Stimulated activated memory B cell treated with anti-CD40 and anti-IgM and Interleukin-4, amounts not matched to agents 10 μg/mL and 1 μg/mL and 100 μg/mL, for 72 hours (primary cell): ENCODE measurements around the gene NXN.
"Not testable (repeated sequence)": the region's sequence is repeated elsewhere in the genome, so short reads cannot be mapped to it uniquely, and the experiment has no call there.

Experiments
- ATAC-seq: fragments of 150-1000 bp; cut with Tn5 transposase; 2 replicates; pipeline ENCODE4 v1.10.0; 2021
- H3K27ac Mint-ChIP-seq: one replicate; pipeline ENCODE4 v1.8.0; 2022; ENCODE audit warnings: mild to moderate bottlenecking, mixed read lengths
- H3K27me3 Mint-ChIP-seq: one replicate; pipeline ENCODE4 v1.8.0; 2022; ENCODE audit warnings: mixed read lengths
- H3K36me3 Mint-ChIP-seq: one replicate; pipeline ENCODE4 v1.8.0; 2022; ENCODE audit warnings: mixed read lengths
- H3K4me1 Mint-ChIP-seq: one replicate; pipeline ENCODE4 v1.8.0; 2022; ENCODE audit warnings: mixed read lengths
- H3K4me3 Mint-ChIP-seq: one replicate; pipeline ENCODE4 v1.8.0; 2022; ENCODE audit warnings: mild to moderate bottlenecking, moderate library complexity, mixed read lengths
- H3K9me3 Mint-ChIP-seq: one replicate; pipeline ENCODE4 v1.8.0; 2022; ENCODE audit warnings: mixed read lengths

The NXN gene

DNA sequence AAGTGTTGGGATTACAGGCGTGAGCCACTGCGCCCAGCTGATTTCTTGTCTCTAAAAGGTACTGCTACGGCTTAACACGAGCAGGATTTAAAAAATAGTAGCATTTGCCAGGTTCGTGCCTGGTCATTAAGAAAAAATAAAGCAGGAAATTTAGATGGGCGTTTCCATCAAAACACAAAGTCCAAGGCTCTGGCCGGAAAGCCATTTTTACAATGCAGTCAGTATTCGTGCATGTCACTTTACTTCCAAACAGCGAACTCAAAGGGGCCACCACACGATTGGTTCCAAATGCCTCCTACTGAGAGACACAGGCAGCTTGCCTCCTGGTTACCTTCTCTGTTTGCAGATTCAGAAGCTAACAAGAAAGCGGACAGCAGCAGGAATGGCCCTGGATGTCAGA is 131.2 kb downstream of the NXN start:
- no peak for ATAC-seq
- Mint-ChIP-seq H3K9me3 (no peaks in the 10 kb centered on the region), H3K27me3 (peaks cover 76% of the 10 kb centered on the region), H3K4me3 (no peak overlapping the region), H3K4me1 (peaks cover 7% of the 10 kb centered on the region), H3K27ac (no peak overlapping the region), H3K36me3 (no peaks in the 10 kb centered on the region)

DNA sequence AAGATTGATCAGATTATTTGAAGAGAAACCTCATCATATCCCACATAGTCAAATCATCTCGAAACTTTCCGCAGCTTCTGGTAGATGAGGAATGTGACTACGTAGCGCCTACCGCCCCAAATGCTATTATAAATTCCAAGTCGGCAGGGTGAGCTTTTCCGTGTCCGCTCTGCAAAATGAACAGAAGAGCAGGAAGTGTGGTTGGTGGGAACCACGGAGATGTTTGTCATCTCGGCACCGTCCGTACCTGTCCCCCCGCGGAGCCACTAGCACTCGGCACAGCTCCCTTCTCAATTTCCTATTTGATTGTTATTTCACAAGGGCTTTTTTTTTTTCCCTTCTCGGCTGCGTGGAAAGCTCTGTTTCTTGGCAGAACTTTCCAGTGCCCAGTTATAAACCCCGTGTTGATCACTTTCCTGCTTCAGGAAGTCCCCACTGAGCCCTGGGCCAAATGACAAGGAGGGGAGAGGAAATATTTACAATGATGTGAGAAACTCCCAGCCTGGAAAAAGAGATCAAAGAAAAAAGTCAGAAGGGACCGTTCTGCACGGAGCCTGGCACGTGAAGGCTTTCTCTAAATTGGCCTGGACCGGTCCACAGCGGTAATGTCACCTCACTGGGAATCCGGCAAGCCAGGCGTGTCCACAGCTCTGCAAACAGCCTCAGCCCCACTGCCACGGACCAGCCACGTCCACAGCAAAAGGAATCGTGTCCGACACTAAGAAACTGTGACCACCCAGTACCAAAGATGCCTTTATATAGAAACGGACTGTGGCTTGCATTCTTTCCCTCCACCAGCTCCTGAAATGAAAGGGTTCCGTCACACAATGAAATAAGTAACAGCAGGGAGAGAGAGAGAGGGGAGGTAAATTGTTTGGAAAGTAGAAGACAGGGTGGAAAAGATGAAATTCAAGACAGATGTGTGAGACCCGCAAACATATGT is 132.4 kb downstream of the NXN start:
- ATAC-seq, result no peak
- Mint-ChIP-seq H3K36me3 (no peaks in the 10 kb centered on the region), H3K9me3 (no peaks in the 10 kb centered on the region), H3K27ac (no peak overlapping the region), H3K4me1 (peaks cover 7% of the 10 kb centered on the region), H3K27me3 (peaks cover 82% of the 10 kb centered on the region), H3K4me3 (no peak overlapping the region)

DNA sequence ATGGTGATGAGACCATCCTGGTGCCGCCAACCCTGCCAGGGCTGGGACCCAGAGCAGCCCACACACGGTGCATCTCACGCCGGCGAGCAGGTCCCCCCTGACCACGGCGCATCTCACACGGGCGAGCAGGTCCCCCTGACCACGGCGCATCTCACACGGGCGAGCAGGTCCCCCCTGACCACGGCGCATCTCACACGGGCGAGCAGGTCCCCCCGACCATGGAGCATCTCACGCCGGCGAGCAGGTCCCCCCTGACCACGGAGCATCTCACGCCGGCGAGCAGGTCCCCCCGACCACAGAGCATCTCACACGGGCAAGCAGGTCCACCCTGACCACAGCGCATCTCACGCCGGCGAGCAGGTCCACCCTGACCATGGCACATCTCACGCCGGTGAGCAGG is 138.3 kb downstream of the NXN start:
- peaks cover 40% of the 10 kb centered on the region for H3K27me3 Mint-ChIP-seq
- H3K9me3 Mint-ChIP-seq, result no peaks in the 10 kb centered on the region
- ATAC-seq, result peak; percentile 53
- H3K27ac Mint-ChIP-seq, result no peak overlapping the region
- H3K36me3 Mint-ChIP-seq, result no peaks in the 10 kb centered on the region
- H3K4me1 Mint-ChIP-seq, result no peaks in the 10 kb centered on the region
- H3K4me3 Mint-ChIP-seq, result no peak overlapping the region

DNA sequence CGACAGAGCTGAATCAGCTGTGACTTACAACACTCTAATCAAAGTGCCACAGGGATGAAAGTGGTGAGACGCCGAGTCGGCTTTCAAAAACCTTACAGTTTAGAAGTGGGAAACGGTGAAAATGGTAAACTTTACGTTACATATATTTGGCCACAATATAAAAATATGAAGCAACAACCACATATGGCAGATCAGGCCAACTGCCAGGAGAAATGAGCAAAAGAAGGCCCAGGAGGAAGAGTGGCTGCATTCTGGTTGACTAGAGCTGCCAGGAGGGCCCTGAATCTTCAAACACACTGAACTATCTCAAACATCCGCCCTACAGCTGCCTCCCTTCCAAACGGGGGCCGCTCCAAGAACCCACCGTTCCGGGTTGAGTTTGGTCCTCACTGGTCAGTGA is 141.1 kb downstream of the NXN start:
- ATAC-seq, result no peak
- Mint-ChIP-seq H3K9me3 (no peaks in the 10 kb centered on the region), H3K4me1 (no peaks in the 10 kb centered on the region), H3K4me3 (no peak overlapping the region), H3K27ac (no peak overlapping the region), H3K27me3 (peaks cover 12% of the 10 kb centered on the region), H3K36me3 (no peaks in the 10 kb centered on the region)

DNA sequence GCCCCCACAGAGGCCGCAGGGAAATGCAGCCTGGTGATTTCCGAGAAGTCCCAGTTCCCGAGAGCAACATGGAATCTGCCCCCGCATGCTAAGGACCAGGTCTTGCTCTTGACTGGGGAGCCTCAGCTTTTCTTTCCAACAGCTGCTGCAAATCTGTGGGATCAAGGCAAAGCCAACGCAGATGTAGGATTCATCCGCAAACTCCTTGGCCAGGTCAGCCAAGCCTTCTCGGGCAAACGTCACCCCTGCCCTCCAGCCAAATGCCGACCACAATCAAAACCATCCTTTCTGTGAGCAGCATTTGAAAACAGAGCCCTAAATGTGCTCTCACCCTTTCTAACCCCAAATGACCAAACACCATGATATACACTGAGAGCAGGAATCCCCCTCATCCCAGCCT is 143.4 kb downstream of the NXN start:
- no peak overlapping the region for H3K27ac Mint-ChIP-seq

DNA sequence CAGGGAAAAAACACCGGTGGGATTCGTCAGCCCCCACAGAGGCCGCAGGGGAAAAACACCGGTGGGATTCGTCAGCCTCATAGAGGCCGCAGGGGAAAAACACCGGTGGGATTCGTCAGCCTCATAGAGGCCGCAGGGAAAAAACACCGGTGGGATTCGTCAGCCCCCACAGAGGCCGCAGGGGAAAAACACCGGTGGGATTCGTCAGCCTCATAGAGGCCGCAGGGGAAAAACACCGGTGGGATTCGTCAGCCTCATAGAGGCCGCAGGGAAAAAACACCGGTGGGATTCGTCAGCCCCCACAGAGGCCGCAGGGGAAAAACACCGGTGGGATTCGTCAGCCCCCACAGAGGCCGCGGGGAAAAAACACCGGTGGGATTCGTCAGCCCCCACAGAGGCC is 143.9 kb downstream of the NXN start:
- H3K4me1 Mint-ChIP-seq, H3K27me3 Mint-ChIP-seq, H3K36me3 Mint-ChIP-seq, H3K4me3 Mint-ChIP-seq, H3K9me3 Mint-ChIP-seq, ATAC-seq, H3K27ac Mint-ChIP-seq: not testable (repeated sequence)

More for the DNA sequence above, 143.4 kb downstream of the NXN start:
- Mint-ChIP-seq H3K36me3 (no peaks in the 10 kb centered on the region), H3K4me3 (no peak overlapping the region), H3K4me1 (no peaks in the 10 kb centered on the region), H3K9me3 (no peaks in the 10 kb centered on the region), H3K27me3 (no peaks in the 10 kb centered on the region)
- ATAC-seq, result no peak

DNA sequence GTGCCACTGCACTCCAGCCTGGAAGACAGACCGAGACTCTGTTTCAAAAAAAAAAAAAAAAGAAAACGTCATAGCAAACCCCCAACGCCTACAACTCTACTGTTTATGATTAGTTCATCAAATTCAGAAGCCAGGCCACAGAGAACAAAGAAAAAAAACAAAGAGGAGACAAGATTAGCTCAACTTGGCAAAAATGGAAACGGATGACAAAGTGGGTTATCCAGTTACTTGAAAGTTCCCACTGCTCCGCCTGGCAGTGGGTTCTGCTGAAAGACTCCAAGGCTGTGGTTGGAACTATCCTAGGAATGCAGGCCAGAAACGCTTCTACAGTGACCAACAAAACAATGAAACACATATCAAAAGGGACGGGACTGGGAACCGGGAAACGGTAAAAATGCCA is 144.3 kb downstream of the NXN start:
- no peak overlapping the region for H3K27ac Mint-ChIP-seq
- no peaks in the 10 kb centered on the region for H3K4me1 Mint-ChIP-seq
- peaks cover 4% of the 10 kb centered on the region for H3K27me3 Mint-ChIP-seq
- H3K36me3 Mint-ChIP-seq, result no peaks in the 10 kb centered on the region
- H3K4me3 Mint-ChIP-seq, result no peak overlapping the region
- no peak for ATAC-seq
- no peaks in the 10 kb centered on the region for H3K9me3 Mint-ChIP-seq

DNA sequence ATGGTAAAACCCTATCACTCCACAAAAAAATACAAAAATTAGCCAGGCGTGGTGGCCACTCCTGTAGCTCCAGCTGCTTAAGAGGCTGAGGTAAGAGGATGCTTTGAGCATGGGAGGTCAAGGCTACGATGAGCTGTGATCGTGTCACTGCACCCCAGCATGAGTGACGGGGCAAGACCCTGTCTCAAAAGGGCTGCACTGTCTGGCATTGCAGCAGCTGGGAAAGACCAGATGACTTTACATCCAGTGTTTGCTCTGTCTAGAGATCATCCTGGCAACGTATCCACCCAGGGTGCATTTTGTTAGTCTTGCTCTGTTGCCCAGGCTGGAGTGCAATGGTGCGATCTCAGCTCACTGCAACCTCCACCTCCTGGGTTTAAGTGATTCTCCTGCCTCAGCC is 145.4 kb downstream of the NXN start:
- no peaks in the 10 kb centered on the region for H3K36me3 Mint-ChIP-seq
- H3K4me1 Mint-ChIP-seq, result no peaks in the 10 kb centered on the region
- H3K27ac Mint-ChIP-seq, result no peak overlapping the region
- peaks cover 10% of the 10 kb centered on the region for H3K27me3 Mint-ChIP-seq
- no peak for ATAC-seq
- H3K4me3 Mint-ChIP-seq, result no peak overlapping the region
- H3K9me3 Mint-ChIP-seq, result no peaks in the 10 kb centered on the region

DNA sequence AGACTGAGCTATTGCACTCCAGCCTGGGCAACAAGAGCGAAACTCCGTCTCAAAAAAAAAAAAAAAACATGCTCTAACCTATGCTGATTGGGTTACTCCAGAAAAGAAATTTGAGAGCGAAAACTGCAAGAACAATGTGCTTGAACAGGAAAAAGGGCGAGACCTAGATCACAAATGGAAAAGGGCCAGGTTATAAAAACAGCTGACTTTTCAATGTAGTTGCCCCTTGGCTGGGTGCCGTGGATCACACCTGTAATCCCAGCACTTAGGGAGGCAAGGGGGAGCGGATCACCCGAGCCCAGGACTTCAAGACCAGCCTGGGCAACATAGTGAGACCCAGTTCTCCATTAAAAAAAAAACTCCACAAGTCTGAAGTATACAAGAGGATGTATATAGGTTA is 148.6 kb downstream of the NXN start:
- ATAC-seq, result no peak
- Mint-ChIP-seq H3K27ac (no peak overlapping the region), H3K36me3 (no peaks in the 10 kb centered on the region), H3K4me3 (no peak overlapping the region), H3K27me3 (peaks cover 19% of the 10 kb centered on the region), H3K4me1 (no peaks in the 10 kb centered on the region), H3K9me3 (no peaks in the 10 kb centered on the region)

DNA sequence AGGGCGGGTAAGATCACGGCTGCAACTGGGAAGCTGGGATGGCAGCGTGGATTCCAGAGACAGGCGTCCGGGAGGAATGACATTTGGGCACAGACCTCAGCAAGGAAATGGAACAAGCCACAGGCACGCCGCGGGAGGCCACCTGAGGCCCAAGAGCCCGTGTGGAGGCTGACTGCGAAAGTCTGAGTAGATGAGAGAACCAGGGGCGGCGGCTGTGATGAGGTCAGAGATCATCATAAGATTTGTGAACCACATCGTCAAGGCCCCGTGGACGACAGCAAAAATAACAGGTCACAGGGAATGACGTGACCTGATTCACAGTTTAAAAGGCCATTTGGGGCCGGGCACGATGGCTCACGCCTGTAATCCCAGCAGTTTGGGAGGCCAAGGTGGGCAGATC is 149.2 kb downstream of the NXN start:
- Mint-ChIP-seq H3K27ac (no peak overlapping the region), H3K4me3 (no peak overlapping the region), H3K4me1 (no peaks in the 10 kb centered on the region), H3K9me3 (no peaks in the 10 kb centered on the region), H3K36me3 (no peaks in the 10 kb centered on the region), H3K27me3 (peaks cover 21% of the 10 kb centered on the region)
- ATAC-seq, result no peak

DNA sequence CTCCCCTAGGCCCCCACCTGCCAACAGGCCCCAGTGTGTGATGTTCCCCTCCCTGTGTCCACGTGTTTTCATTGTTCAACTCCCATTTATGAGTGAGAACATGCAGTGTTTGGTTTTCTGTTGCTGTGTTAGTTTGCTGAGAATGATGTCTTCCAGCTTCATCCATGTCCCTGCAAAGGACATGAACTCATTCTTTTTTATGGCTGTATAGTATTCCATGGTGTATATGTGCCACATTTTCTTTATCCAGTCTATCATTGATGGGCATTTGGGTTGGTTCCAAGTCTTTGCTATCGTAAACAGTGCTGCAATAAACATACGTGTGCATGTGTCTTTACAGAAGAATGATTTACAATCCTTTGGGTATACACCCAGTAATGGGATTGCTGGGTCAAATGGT is 150.0 kb downstream of the NXN start:
- H3K27ac Mint-ChIP-seq, H3K36me3 Mint-ChIP-seq, ATAC-seq, H3K9me3 Mint-ChIP-seq, H3K4me1 Mint-ChIP-seq, H3K4me3 Mint-ChIP-seq: not testable (repeated sequence)
- peaks cover 29% of the 10 kb centered on the region for H3K27me3 Mint-ChIP-seq

DNA sequence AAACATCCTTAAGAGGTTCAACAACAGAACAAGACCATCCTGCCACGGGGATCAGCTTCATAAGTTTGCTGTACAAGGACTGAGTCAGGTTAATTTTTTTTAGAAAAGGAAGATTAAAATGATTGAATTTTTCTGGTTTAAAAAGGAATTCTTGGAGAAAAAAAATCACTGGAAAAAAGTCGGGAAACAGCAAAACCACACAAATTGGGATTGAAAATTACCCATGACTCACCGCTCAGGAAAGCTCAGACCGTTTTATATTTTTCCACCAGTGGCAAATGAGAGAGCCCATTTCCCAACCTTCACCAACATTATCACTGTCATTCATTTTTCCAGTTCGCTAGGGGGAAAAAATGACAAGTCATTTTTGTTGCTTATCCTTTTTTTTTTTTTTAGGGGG is 150.8 kb downstream of the NXN start:
- Mint-ChIP-seq H3K4me3 (no peak overlapping the region), H3K4me1 (peaks cover under 1% of the 10 kb centered on the region), H3K36me3 (no peaks in the 10 kb centered on the region), H3K9me3 (no peaks in the 10 kb centered on the region), H3K27ac (no peak overlapping the region), H3K27me3 (peaks cover 31% of the 10 kb centered on the region)
- ATAC-seq, result no peak

DNA sequence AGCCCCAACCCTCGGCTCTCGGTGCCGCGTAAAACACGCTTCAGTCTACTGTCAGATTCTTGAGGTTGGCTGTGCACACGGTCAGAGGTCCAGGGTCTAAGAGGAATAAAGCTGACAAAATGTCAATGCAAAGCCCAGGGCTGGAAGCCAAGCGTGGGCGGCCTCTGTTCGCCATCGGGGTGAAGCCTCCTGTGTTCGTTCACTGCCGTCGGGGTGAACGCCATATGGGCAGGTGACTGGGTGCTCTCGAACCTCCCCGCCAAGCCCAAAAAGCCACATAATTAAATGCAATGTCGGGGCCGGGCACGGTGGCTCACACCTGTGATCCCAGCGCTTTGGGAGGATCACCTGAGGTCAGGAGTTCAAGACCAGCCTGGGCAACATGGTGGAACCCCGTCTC is 152.8 kb downstream of the NXN start:
- Mint-ChIP-seq H3K4me3 (no peak overlapping the region), H3K36me3 (no peaks in the 10 kb centered on the region), H3K9me3 (no peaks in the 10 kb centered on the region), H3K27me3 (peaks cover 31% of the 10 kb centered on the region), H3K27ac (no peak overlapping the region), H3K4me1 (peaks cover 6% of the 10 kb centered on the region)
- no peak for ATAC-seq

DNA sequence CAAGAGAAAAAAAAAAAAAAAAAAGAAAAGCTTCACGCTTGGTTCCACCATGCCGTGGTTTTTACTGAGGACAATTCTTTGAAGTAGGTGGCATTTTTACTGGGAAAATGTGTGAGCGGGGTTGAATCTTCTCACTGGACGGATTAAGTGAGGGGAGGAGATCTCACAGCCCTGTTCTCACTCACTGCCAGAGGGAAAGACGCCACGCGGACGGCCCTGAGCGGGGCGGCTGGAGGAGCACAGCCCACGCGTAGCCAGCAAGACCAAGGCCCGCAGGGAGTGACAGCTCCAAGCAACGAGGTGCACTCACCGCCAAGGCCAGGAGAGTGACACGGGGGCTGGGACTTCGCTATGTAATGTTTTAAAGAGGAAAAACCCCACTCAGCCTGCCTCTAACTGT is 154.4 kb downstream of the NXN start:
- no peaks in the 10 kb centered on the region for H3K36me3 Mint-ChIP-seq
- no peak for ATAC-seq
- no peaks in the 10 kb centered on the region for H3K9me3 Mint-ChIP-seq
- H3K4me3 Mint-ChIP-seq, result no peak overlapping the region
- H3K27ac Mint-ChIP-seq, result no peak overlapping the region
- peaks cover 26% of the 10 kb centered on the region for H3K27me3 Mint-ChIP-seq
- peaks cover 6% of the 10 kb centered on the region for H3K4me1 Mint-ChIP-seq

DNA sequence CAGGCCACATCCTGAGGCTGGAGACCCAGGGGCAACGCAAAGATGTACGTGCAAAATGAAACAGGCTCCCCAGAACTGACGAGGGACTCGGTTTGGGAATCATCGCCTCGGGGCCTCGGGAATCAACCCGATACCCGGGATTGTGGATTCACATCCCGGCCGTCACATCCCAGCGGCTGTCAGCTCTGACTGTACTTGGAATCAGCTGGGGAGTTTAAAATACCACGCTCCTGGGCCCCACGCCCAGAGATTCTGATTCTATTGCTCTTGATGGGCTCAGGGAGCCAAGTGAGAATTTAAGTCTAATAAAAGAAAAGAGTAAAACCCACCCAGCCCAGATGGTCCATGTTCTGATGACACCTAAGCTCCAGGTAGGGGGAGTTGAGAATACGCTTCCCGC is 155.2 kb downstream of the NXN start:
- Mint-ChIP-seq H3K27ac (no peak overlapping the region), H3K4me1 (peaks cover 6% of the 10 kb centered on the region), H3K4me3 (no peak overlapping the region), H3K9me3 (no peaks in the 10 kb centered on the region), H3K27me3 (peaks cover 27% of the 10 kb centered on the region), H3K36me3 (no peaks in the 10 kb centered on the region)
- no peak for ATAC-seq

DNA sequence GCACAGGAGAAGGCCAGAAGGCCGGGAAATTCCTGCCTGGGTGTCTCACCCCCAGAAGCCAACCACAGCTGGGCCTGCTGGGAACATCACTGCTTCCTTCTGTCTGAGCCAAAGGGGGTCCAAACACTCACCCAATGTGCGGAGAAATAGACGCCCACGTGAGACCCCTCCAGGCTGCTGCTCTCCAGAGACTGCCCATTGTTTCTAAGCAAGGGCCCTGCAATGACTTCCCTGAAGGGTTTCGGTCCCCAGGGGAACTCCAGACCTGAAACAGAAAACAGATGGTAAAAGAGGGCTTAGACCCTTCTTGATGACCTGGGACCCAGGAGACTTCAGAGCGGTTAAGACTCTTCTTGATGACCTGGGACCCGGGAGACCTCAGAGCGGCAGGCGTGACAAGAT is 156.1 kb downstream of the NXN start:
- peak overlapping the region; percentile 43 for H3K4me3 Mint-ChIP-seq
- H3K9me3 Mint-ChIP-seq, result no peaks in the 10 kb centered on the region
- H3K4me1 Mint-ChIP-seq, result peaks cover 6% of the 10 kb centered on the region
- H3K27me3 Mint-ChIP-seq, result peaks cover 32% of the 10 kb centered on the region
- ATAC-seq, result peak; percentile 81
- no peak overlapping the region for H3K27ac Mint-ChIP-seq
- H3K36me3 Mint-ChIP-seq, result no peaks in the 10 kb centered on the region
